ENCODE measurements around the gene AGXT2. TPM values are rescaled to one million over a fixed set of nuclear protein-coding genes. Genes with fewer than 3 reads are reported as not detected.

The AGXT2 gene
- total RNA-seq, 1 experiment from 2014 or later: not detected

DNA sequence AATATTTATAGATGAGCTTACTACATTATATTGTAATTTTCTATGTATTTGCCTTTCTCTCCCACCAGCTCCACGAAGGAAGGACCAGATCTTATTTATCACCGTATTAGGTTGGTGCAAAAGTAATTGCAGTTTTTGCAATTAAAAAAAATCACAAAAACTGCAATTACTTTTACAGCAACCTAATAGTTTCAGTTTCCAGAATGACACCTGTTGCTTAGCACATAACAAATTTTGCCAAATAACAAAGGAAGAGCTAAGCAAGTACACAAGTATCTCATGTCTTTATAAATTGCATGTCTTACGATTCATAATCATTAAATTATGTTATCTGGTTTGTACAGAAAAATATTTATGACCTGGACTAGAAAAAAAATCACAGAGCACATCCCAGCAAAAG lies 45.9 kb downstream of the AGXT2 start:
- no peak overlapping the region for H3K27ac Mint-ChIP-seq (ENCODE audit: low read depth, unreplicated experiment)
- TF ChIP-seq, protein P1, sequence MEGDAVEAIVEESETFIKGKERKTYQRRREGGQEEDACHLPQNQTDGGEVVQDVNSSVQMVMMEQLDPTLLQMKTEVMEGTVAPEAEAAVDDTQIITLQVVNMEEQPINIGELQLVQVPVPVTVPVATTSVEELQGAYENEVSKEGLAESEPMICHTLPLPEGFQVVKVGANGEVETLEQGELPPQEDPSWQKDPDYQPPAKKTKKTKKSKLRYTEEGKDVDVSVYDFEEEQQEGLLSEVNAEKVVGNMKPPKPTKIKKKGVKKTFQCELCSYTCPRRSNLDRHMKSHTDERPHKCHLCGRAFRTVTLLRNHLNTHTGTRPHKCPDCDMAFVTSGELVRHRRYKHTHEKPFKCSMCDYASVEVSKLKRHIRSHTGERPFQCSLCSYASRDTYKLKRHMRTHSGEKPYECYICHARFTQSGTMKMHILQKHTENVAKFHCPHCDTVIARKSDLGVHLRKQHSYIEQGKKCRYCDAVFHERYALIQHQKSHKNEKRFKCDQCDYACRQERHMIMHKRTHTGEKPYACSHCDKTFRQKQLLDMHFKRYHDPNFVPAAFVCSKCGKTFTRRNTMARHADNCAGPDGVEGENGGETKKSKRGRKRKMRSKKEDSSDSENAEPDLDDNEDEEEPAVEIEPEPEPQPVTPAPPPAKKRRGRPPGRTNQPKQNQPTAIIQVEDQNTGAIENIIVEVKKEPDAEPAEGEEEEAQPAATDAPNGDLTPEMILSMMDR (IDR thresholded peaks at IDR 0.05; ENCODE audit: unreplicated experiment): no peak
- no peaks in the 10 kb centered on the region for H3K4me1 Mint-ChIP-seq (ENCODE audit: insufficient read depth, unreplicated experiment)
- DNase-seq (ENCODE audit: unreplicated experiment): no peak
- H3K27me3 Mint-ChIP-seq (ENCODE audit: insufficient read depth, unreplicated experiment): peaks cover 39% of the 10 kb centered on the region
- H3K9me3 Mint-ChIP-seq (ENCODE audit: unreplicated experiment): no peaks in the 10 kb centered on the region
- POLR2A ChIA-PET: interaction anchor here (0.6 kb wide), 1 partner anchor 737 kb away, joined by 3 read pairs; no protein-coding TSS in a partner anchor
- intact Hi-C loops (cut with micrococcal nuclease): no loop called here
- H3K4me3 Mint-ChIP-seq (ENCODE audit: unreplicated experiment): no peak overlapping the region
- H3K36me3 Mint-ChIP-seq (ENCODE audit: insufficient read depth, unreplicated experiment): no peaks in the 10 kb centered on the region
- no TSS peak for BruUV-seq (replicated peaks)
- CTCF ChIA-PET: interaction anchor here (0.7 to 3.3 kb wide), 19 partner anchors 9 to 1500 kb away, joined by 3 to 19 read pairs (median 4); partner anchors contain the start of gene TTC23L

- ChIA-PET POLR2A (no interaction called here), CTCF (interaction anchor here (1.1 kb wide), 1 partner anchor 40 kb away, joined by 3 read pairs; no protein-coding TSS in a partner anchor)
- DNase-seq (ENCODE audit: unreplicated experiment): peak; percentile 69
- Mint-ChIP-seq H3K36me3 (ENCODE audit: insufficient read depth, unreplicated experiment) (no peaks in the 10 kb centered on the region), H3K27ac (ENCODE audit: low read depth, unreplicated experiment) (no peak overlapping the region), H3K9me3 (ENCODE audit: unreplicated experiment) (no peaks in the 10 kb centered on the region), H3K27me3 (ENCODE audit: insufficient read depth, unreplicated experiment) (peaks cover 44% of the 10 kb centered on the region), H3K4me3 (ENCODE audit: unreplicated experiment) (no peak overlapping the region), H3K4me1 (ENCODE audit: insufficient read depth, unreplicated experiment) (no peaks in the 10 kb centered on the region)
- intact Hi-C loops (cut with micrococcal nuclease): no loop called here
- TF ChIP-seq, protein P1 (IDR thresholded peaks at IDR 0.05; ENCODE audit: unreplicated experiment): no peak
- no TSS peak for BruUV-seq (replicated peaks)
Observed at GRCh38 chr5:34998058-34998789, 49.5 kb downstream of the AGXT2 start.

GRCh38 chr5:34996261-34996660 lies 51.5 kb downstream of the AGXT2 start:
- Mint-ChIP-seq H3K4me1 (ENCODE audit: insufficient read depth, unreplicated experiment) (no peaks in the 10 kb centered on the region), H3K9me3 (ENCODE audit: unreplicated experiment) (no peaks in the 10 kb centered on the region), H3K27me3 (ENCODE audit: insufficient read depth, unreplicated experiment) (peaks cover 44% of the 10 kb centered on the region), H3K4me3 (ENCODE audit: unreplicated experiment) (no peak overlapping the region), H3K27ac (ENCODE audit: low read depth, unreplicated experiment) (no peak overlapping the region), H3K36me3 (ENCODE audit: insufficient read depth, unreplicated experiment) (no peaks in the 10 kb centered on the region)
- BruUV-seq (replicated peaks): no TSS peak
- ChIA-PET POLR2A (no interaction called here), CTCF (interaction anchor here (0.6 kb wide), 1 partner anchor 9 kb away, joined by 3 read pairs; no protein-coding TSS in a partner anchor)
- intact Hi-C loops (cut with micrococcal nuclease): no loop called here
- no peak for DNase-seq (ENCODE audit: unreplicated experiment)
- TF ChIP-seq, protein P1 (IDR thresholded peaks at IDR 0.05; ENCODE audit: unreplicated experiment): no peak

- CTCF ChIA-PET: interaction anchor here (0.7 to 3.5 kb wide), 3 partner anchors 8 to 715 kb away, joined by 3 to 15 read pairs (median 4); no protein-coding TSS in a partner anchor
- DNase-seq (ENCODE audit: unreplicated experiment): no peak
- Mint-ChIP-seq H3K4me1 (ENCODE audit: insufficient read depth, unreplicated experiment) (no peaks in the 10 kb centered on the region), H3K4me3 (ENCODE audit: unreplicated experiment) (no peak overlapping the region), H3K36me3 (ENCODE audit: insufficient read depth, unreplicated experiment) (no peaks in the 10 kb centered on the region), H3K27me3 (ENCODE audit: insufficient read depth, unreplicated experiment) (peaks cover 21% of the 10 kb centered on the region), H3K27ac (ENCODE audit: low read depth, unreplicated experiment) (no peak overlapping the region), H3K9me3 (ENCODE audit: unreplicated experiment) (no peaks in the 10 kb centered on the region)
- POLR2A ChIA-PET: no interaction called here
- no TSS peak for BruUV-seq (replicated peaks)
- intact Hi-C loops (cut with micrococcal nuclease): no loop called here
- TF ChIP-seq, protein P1 (IDR thresholded peaks at IDR 0.05; ENCODE audit: unreplicated experiment): no peak
Observed at GRCh38 chr5:34993951-34994350, 53.8 kb downstream of the AGXT2 start.
